HepG2 (cell line): ENCODE measurements around the gene ZCCHC3. TPM values are rescaled to one million over a fixed set of nuclear protein-coding genes. Genes with fewer than 3 reads are reported as not detected.

Source experiments
- ETV5 ChIP-seq: IDR thresholded peaks from 2 replicates; pipeline ENCODE4 v1.6.1; 2018; ENCODE audit warnings: missing biosample characterization, missing genetic modification reagents, inconsistent platforms, borderline replicate concordance
- KLF9 ChIP-seq: IDR thresholded peaks from 2 replicates; pipeline ENCODE4 v1.6.1; 2016; ENCODE audit warnings: low read depth
- TBX3 ChIP-seq: fragments of 450-650 bp; IDR thresholded peaks from 2 replicates; pipeline ENCODE4 v1.6.1; 2017; ENCODE audit warnings: antibody characterized with exemption, mild to moderate bottlenecking, inconsistent platforms, borderline replicate concordance
- ZBTB33 ChIP-seq: sonication (generic); formaldehyde crosslinking; IDR thresholded peaks from 2 replicates; pipeline ENCODE4 v1.4.0; 2020; ENCODE audit warnings: missing genetic modification reagents
- ZBTB44 ChIP-seq: sonication (generic); formaldehyde crosslinking; IDR thresholded peaks from 2 replicates; pipeline ENCODE4 v1.4.0; 2020; ENCODE audit warnings: missing genetic modification reagents
- ZNF12 ChIP-seq: sonication (generic); formaldehyde crosslinking; IDR thresholded peaks from 2 replicates; pipeline ENCODE4 v1.5.0; 2020; ENCODE audit warnings: missing genetic modification reagents
- ZNF263 ChIP-seq: sonication (generic); formaldehyde crosslinking; IDR thresholded peaks from 2 replicates; pipeline ENCODE4 v1.4.0; 2020; ENCODE audit warnings: missing genetic modification reagents
- ZNF282 ChIP-seq: fragments of 450-650 bp; IDR thresholded peaks from 2 replicates; pipeline ENCODE4 v1.6.1; 2018; ENCODE audit not compliant: partially characterized antibody
- ZNF335 ChIP-seq: sonication (generic); formaldehyde crosslinking; IDR thresholded peaks from 2 replicates; pipeline ENCODE4 v1.4.0; 2020; ENCODE audit warnings: missing genetic modification reagents
- ZNF34 ChIP-seq: sonication (generic); formaldehyde crosslinking; IDR thresholded peaks from 2 replicates; pipeline ENCODE4 v1.4.0; 2020; ENCODE audit warnings: mild to moderate bottlenecking, missing genetic modification reagents, borderline replicate concordance
- ZNF430 ChIP-seq: sonication (generic); formaldehyde crosslinking; IDR thresholded peaks from 2 replicates; pipeline ENCODE4 v1.9.0; 2021; ENCODE audit warnings: mild to moderate bottlenecking, missing genetic modification reagents
- ZNF619 ChIP-seq: sonication (generic); formaldehyde crosslinking; IDR thresholded peaks from 2 replicates; pipeline ENCODE4 v1.4.0; 2020; ENCODE audit warnings: mild to moderate bottlenecking, missing genetic modification reagents
- ZSCAN12 ChIP-seq: sonication (generic); formaldehyde crosslinking; IDR thresholded peaks from 2 replicates; pipeline ENCODE4 v1.9.0; 2021; ENCODE audit warnings: mild to moderate bottlenecking, missing genetic modification reagents
- ZSCAN20 ChIP-seq: sonication (generic); formaldehyde crosslinking; IDR thresholded peaks from 2 replicates; pipeline ENCODE4 v1.4.0; 2020; ENCODE audit warnings: missing genetic modification reagents, mild to moderate bottlenecking, borderline replicate concordance
- polyA plus RNA-seq, 8 experiments: library from polyadenylated mRNA; depleted of rRNA in 3 of 8; stranded (reverse) in 7 of 8; unstranded in 1 of 8; fragments of >200 nt; fragmentation: Illumina TruSeq in 4 of 8; extraction: Trizol in 4 of 8; gene quantifications; 2 replicates each; pipeline versions ENCODE4 v1.2.1 to v1.2.3, GENCODE V29; 2011 to 2016; ENCODE audit warnings: low read depth in 4 of 8, missing spikeins in 1 of 8, mixed read lengths in 1 of 8; ENCODE audit not compliant: insufficient read depth in 1 of 8
- total RNA-seq, 5 experiments: library from RNA; depleted of rRNA; stranded (reverse); fragments of >200 nt; fragmentation: Illumina TruSeq; extraction: Trizol; gene quantifications; 2 replicates each; pipeline ENCODE4 v1.2.3, GENCODE V29; 2016; ENCODE audit warnings: low read depth in 1 of 5
- TF ChIP-seq, protein P1 (sequence below): sonication (generic); formaldehyde crosslinking; IDR thresholded peaks from 2 replicates; pipeline ENCODE4 v1.4.0; 2020; ENCODE audit warnings: missing genetic modification reagents
- TF ChIP-seq, protein P2 (sequence below): sonication (generic); formaldehyde crosslinking; conservative IDR thresholded peaks from 2 replicates; pipeline ENCODE4 v1.4.0; 2020; ENCODE audit warnings: mild to moderate bottlenecking, missing genetic modification reagents, moderate library complexity

The ZCCHC3 gene
- total and polyA plus RNA-seq, 2 of the 13 experiments (the other 11 are each of a cell fraction or from before 2014, with no cell fraction given), result 46.6 to 63.0 TPM

DNA sequence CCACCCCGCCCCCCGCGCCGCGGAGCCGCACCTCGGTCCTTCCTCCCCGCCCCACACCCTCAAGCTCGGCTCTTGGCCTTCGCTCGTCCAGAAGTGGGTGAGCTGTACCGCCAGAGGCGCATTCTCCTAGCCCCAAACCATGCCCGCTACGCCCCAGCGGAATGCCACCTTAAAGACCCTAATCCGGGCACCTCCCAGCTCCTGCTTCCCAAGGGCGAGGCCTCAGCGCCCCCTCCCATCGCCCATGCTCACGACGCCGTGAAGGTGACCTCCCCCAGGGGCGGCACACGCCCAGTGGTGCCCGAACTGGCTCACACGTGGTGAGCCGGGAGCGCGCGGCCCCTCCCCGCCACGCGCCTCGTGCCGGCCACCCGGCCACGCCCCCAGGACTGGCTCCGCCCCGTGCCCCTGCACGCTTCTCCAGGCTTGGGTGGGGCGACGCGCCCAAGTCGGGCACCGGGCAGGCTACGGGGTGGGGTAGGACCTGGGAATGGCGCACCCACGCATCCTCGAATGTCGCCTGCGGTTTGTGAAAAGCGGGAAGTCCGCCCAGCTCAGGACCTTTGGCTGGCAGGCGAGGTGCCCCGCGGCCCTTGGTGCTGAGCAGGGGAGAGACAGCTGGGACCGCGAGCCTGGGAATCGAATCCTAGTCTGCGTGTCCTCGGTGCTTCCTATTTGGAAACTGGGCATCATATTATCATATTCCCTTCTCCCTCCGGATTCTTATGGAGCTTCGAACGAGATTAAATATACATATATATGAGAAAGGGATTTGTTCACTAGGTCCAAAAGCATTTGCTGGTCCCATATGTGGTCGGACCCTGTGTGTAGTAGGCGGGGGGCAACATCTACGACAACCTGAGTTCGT, 27.0 kb downstream of the ZCCHC3 start (continued):
- TF ChIP-seq, protein P1, sequence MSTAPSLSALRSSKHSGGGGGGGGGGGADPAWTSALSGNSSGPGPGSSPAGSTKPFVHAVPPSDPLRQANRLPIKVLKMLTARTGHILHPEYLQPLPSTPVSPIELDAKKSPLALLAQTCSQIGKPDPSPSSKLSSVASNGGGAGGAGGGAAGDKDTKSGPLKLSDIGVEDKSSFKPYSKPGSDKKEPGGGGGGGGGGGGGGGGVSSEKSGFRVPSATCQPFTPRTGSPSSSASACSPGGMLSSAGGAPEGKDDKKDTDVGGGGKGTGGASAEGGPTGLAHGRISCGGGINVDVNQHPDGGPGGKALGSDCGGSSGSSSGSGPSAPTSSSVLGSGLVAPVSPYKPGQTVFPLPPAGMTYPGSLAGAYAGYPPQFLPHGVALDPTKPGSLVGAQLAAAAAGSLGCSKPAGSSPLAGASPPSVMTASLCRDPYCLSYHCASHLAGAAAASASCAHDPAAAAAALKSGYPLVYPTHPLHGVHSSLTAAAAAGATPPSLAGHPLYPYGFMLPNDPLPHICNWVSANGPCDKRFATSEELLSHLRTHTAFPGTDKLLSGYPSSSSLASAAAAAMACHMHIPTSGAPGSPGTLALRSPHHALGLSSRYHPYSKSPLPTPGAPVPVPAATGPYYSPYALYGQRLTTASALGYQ (CRISPR knock-in tag), result peak; percentile 92
- TF ChIP-seq ZNF335 (CRISPR knock-in tag), result peak; percentile 51; the same call in 1 of the 2 replicates
- TF ChIP-seq KLF9 (CRISPR knock-in tag), result peak; percentile 96
- TF ChIP-seq, protein P2, sequence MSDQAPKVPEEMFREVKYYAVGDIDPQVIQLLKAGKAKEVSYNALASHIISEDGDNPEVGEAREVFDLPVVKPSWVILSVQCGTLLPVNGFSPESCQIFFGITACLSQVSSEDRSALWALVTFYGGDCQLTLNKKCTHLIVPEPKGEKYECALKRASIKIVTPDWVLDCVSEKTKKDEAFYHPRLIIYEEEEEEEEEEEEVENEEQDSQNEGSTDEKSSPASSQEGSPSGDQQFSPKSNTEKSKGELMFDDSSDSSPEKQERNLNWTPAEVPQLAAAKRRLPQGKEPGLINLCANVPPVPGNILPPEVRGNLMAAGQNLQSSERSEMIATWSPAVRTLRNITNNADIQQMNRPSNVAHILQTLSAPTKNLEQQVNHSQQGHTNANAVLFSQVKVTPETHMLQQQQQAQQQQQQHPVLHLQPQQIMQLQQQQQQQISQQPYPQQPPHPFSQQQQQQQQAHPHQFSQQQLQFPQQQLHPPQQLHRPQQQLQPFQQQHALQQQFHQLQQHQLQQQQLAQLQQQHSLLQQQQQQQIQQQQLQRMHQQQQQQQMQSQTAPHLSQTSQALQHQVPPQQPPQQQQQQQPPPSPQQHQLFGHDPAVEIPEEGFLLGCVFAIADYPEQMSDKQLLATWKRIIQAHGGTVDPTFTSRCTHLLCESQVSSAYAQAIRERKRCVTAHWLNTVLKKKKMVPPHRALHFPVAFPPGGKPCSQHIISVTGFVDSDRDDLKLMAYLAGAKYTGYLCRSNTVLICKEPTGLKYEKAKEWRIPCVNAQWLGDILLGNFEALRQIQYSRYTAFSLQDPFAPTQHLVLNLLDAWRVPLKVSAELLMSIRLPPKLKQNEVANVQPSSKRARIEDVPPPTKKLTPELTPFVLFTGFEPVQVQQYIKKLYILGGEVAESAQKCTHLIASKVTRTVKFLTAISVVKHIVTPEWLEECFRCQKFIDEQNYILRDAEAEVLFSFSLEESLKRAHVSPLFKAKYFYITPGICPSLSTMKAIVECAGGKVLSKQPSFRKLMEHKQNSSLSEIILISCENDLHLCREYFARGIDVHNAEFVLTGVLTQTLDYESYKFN (CRISPR knock-in tag), result peak; percentile 86; the same call in 1 of the 2 replicates
- TF ChIP-seq ZNF12 (CRISPR knock-in tag), result peak; percentile 82
- peak; percentile 88; the same call in 1 of the 2 replicates for TF ChIP-seq ZBTB44
- peak; percentile 57; the same call in 1 of the 2 replicates for TF ChIP-seq ZBTB33 (CRISPR knock-in tag)
- TF ChIP-seq ZNF430, result peak; percentile 98
- peak; percentile 79; the same call in 1 of the 2 replicates for TF ChIP-seq ZNF263 (CRISPR knock-in tag)
- peak; percentile 87 for TF ChIP-seq ZNF619 (CRISPR knock-in tag)
- TF ChIP-seq ZSCAN20 (CRISPR knock-in tag), result peak; percentile 97
- TF ChIP-seq ZNF34 (CRISPR knock-in tag), result peak; percentile 77; the same call in 1 of the 2 replicates
- TF ChIP-seq ZNF282, result no peak
- peak; percentile 80 for TF ChIP-seq TBX3
- peak; percentile 98 for TF ChIP-seq ZSCAN12 (CRISPR knock-in tag)
- TF ChIP-seq ETV5 (CRISPR knock-in tag), result peak; percentile 90
